ENCODE measurements around the gene NOP53.
"Not testable (repeated sequence)": the region's sequence is repeated elsewhere in the genome, so short reads cannot be mapped to it uniquely, and the experiment has no call there.

The NOP53 gene

DNA sequence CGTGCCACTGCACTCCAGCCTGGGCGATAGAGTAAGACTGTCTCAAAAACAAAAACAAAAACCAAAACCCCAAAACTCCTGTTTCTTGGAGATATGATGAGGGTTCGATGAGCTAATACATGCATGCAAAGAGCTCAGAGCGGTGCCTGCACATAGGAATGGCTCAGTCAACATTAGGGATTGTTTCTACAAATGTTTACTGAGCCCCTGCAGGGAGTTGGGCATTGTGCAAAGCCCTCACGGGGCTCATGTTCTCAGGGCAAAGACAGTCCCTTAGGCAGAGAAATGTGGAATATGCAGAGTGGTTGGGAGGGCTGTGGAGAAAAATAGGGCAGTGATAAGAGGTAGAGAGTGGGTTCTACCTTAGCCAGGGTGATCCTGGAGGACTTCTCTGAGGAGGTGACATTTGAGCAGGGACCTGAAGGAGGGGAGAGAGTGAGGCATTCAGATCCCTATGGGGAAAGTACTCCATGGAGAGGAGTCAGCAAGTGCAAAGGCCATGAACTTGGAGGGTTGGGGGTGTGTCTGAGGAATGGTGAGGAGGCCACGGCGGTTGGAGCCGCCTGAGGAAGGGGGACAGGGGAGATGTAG, 33.6 kb upstream of the NOP53 start:
- peaks cover 3% of the 10 kb centered on the region for H3K36me3 Mint-ChIP-seq (ENCODE audit: low read depth)
- peaks cover 37% of the 10 kb centered on the region for H3K27me3 Mint-ChIP-seq
- H3K4me1 Mint-ChIP-seq, result peaks cover 10% of the 10 kb centered on the region
- H3K9me3 Mint-ChIP-seq, result no peaks in the 10 kb centered on the region
- ATAC-seq, result no peak
- no peak for DNase-seq
- no peak overlapping the region for H3K27ac Mint-ChIP-seq
- no peak overlapping the region for H3K4me3 Mint-ChIP-seq

DNA sequence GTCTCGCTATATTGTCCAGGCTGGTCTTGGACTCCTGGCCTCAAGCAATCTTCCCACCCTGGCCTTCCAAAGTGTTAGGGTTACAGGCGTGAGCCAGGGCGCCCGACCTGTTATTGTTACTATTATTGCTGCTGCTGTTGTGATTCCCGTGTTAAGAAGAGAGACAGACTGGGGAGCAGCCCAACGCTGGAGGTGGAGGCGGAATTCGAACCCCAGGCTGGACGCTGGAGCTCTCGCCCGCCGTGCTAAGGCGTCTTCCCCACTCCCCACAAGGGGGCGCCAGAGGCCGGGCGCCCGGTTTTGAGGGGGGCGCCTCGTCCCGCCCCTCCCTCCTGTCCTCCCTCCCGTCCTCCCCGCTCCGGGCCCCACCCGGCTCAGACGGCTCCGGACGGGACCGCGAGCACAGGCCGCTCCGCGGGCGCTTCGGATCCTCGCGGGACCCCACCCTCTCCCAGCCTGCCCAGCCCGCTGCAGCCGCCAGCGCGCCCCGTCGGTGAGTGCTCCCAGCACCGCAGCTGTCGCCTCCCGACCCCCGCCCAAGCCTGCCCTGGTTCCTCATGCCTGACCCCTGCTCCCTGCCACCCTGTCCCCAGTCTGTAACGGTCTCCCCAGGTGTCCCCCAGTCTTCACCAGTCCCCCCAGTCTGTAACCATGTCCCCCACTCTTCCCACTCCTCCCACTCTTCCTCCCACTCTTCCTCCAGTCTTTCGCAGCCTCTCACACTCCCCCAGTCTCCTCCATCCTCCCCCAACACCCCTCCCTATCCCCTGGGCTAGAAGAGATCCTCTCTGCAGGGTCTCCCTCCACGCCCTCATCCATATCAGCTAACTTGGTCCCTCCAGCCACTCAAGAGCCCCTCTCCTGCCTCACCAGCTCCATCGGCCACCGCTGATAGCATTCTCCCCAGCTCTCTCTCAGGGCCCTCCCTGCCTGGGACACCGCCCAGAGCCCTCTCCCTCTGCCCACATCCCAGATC, 32.0 kb upstream of the NOP53 start, which contains the start of gene EHD2:
EHD2 (plus strand) TSS at position 377 of the 976 bp plus-strand sequence. CDS start 3,191 bp downstream, outside the sequence.
- H3K27ac Mint-ChIP-seq, result no peak within 1 kb of the TSS
- peak; percentile 73 for DNase-seq
- peak within 1 kb of the TSS; percentile 52 for H3K4me3 Mint-ChIP-seq
- H3K27me3 Mint-ChIP-seq, result peaks cover 36% of the 10 kb centered on the region
- peak; percentile 79 for ATAC-seq
- H3K36me3 Mint-ChIP-seq (ENCODE audit: low read depth), result peaks cover 3% of the 10 kb centered on the region
- no peaks in the 10 kb centered on the region for H3K9me3 Mint-ChIP-seq
- peaks cover 6% of the 10 kb centered on the region for H3K4me1 Mint-ChIP-seq

DNA sequence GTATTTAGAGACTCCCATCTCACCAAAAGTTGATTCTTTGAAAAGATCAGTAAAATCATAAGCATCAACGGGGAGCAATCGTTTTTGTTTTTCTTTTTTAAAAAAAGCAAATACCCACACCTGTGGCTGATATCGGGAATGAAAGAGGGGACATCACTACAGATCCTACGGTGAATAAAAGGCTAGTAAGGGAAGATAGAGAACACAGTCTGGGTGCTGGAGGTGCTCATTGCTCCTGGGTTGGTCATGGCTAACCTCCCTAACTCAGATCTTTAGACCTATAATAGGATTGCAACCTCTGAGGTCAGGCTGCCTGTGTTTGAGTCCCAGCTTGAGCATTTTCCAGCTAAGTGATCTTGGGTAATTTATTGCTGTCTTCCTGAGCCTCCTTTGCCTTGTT, 31.0 kb upstream of the NOP53 start:
- no peak for DNase-seq
- H3K4me3 Mint-ChIP-seq, result no peak overlapping the region
- peaks cover 36% of the 10 kb centered on the region for H3K27me3 Mint-ChIP-seq
- ATAC-seq, result no peak
- H3K36me3 Mint-ChIP-seq (ENCODE audit: low read depth), result peaks cover 3% of the 10 kb centered on the region
- peaks cover 6% of the 10 kb centered on the region for H3K4me1 Mint-ChIP-seq
- no peak overlapping the region for H3K27ac Mint-ChIP-seq
- no peaks in the 10 kb centered on the region for H3K9me3 Mint-ChIP-seq

DNA sequence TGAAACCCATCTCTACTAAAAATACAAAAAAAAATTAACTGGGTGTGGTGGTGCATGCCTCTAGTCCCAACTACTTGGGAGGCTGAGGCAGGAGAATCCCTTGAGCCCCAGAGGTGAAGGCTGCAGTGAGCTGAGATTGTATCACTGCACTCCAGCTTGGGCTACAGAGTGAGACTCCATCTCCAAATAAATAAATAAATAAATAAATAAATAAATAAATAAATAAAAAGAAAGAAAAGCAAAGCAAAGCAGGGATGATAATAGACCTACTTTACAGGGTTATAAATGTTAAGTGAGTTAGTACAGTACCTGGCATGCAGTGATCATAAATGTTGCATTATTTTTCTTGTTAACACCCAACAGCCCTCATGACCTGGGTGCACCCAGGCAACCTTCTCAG, 30.5 kb upstream of the NOP53 start:
- not testable (repeated sequence) for ATAC-seq; H3K4me1 Mint-ChIP-seq; H3K4me3 Mint-ChIP-seq; DNase-seq; H3K27ac Mint-ChIP-seq; H3K9me3 Mint-ChIP-seq; H3K36me3 Mint-ChIP-seq (ENCODE audit: low read depth)
- H3K27me3 Mint-ChIP-seq, result peaks cover 37% of the 10 kb centered on the region

DNA sequence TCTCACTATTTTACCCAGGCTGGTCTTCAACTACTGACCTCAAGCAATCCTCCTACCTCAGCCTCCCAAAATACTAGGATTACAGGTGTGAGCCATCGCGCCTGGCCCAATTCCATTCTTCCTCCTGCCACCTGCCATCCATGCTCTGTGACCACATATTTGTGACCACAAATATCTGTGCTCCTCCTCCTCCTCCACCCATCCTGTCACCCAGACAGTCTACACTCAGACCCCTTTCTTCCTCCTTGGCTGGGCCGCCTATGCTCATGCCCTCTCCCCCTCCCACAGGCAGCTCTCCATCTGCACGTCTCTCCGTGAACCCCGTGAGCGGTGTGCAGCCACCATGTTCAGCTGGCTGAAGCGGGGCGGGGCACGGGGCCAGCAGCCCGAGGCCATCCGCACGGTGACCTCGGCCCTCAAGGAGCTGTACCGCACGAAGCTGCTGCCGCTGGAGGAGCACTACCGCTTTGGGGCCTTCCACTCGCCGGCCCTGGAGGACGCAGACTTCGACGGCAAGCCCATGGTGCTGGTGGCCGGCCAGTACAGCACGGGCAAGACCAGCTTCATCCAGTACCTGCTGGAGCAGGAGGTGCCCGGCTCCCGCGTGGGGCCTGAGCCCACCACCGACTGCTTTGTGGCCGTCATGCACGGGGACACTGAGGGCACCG, 28.9 kb upstream of the NOP53 start:
- Mint-ChIP-seq H3K27ac (no peak overlapping the region), H3K4me3 (no peak overlapping the region), H3K27me3 (peaks cover 40% of the 10 kb centered on the region), H3K9me3 (no peaks in the 10 kb centered on the region), H3K36me3 (ENCODE audit: low read depth) (peaks cover 3% of the 10 kb centered on the region), H3K4me1 (peaks cover 6% of the 10 kb centered on the region)
- no peak for ATAC-seq
- no peak for DNase-seq

DNA sequence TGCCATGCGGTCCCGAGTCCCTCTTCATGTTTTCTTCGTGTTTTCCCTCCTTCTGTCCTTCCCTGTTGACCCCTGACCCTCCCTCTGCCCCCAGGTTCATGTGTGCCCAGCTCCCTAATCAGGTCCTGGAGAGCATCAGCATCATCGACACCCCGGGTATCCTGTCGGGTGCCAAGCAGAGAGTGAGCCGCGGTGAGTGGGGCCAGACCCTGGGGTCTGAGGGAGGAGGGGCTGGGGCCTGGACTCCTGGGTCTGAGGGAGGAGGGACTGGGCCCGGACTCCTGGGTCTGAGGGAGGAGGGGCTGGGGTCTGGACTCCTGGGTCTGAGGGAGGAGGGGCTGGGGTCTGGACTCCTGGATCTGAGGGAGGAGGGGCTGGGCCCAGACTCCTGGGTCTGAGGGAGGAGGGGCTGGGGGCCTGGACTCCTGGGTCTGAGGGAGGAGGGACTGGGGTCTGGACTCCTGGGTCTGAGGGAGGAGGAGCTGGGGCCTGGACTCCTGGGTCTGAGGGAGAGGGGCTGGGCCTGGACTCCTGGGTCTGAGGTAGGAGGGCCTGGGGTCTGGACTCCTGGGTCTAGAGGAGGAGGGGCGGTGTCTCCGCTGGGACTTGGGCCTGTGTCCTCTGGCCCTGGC, 26.8 kb upstream of the NOP53 start:
- H3K27me3 Mint-ChIP-seq, result peaks cover 34% of the 10 kb centered on the region
- not testable (repeated sequence) for H3K9me3 Mint-ChIP-seq; H3K4me1 Mint-ChIP-seq; H3K4me3 Mint-ChIP-seq; ATAC-seq; H3K36me3 Mint-ChIP-seq (ENCODE audit: low read depth); DNase-seq; H3K27ac Mint-ChIP-seq

DNA sequence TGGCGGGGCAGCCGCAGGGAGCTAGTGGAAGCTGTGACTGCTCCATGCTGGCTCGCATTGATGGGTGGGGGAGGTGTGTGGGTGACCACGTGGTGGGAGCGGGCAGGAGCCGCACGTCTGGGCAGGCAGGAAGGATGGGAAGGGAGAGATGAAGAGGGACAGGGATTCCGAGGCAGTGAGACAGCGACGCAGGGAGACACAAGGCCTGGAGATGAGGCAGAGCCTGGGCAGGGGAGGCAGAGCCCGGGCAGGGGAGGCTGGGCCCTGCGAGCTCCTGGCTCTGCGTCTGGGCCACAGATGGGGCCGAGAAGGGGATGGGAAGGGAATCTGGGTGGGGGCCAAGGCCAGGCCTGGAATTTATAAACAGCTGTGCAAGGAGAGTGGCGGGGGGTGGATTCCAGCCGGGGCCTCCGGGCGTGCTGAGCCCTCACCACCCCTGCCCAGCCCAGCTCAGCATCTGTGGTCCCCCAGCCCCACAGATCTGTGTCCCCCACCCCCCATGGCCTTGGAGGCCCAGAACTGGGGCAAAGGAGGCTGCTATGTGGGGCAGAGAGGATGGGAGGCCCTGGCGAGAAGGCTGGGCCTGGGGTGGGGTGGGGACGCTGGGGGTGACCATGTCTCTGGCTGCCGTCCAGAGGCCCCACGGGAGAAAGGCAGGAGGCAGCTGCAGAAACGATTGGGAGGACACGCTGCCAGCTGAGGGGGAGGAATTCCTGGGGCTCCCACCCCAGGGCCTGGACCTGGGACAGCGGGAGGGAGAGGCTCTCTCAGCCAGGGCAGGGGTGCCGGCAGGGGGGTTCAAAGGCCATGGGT, 26.1 kb upstream of the NOP53 start:
- Mint-ChIP-seq H3K27me3 (peaks cover 35% of the 10 kb centered on the region), H3K4me3 (no peak overlapping the region), H3K9me3 (no peaks in the 10 kb centered on the region), H3K4me1 (peaks cover 3% of the 10 kb centered on the region), H3K36me3 (ENCODE audit: low read depth) (peaks cover 3% of the 10 kb centered on the region), H3K27ac (no peak overlapping the region)
- DNase-seq, result no peak
- ATAC-seq, result no peak

DNA sequence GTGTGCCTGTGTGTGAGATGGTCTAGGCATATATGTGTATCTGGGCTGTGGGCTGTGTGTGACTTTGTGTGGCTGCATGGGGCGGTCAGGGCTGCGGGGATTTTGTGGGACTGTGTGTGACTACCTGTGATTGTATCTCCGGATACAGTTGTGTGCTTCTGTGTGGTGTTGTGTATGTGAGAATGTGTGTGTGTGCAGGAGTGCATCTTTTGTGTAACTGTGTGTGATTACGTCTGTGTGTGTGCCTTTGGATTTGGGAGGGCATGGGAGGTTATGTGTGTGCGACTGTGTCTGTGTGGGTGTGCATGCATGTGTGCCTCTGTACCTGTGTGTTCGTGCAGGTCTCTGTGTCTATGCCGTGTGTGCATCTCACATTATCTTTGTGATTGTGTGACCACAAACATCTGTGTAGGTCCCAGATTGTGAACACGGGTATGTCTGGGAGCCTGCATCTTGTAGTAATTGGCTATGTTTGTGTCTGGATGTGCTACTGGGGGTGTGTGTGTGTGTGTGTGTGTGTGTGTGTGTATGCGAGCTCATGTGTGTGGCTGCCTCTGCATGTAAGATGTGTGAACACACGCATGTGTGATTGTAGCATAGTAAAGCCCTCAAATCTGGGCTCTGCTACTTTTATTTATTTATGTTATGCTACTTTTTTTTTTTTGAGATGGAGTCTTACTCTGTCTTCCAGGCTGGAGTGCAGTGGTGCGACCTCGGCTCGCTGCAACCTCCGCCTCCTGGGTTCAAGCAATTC, 24.5 kb upstream of the NOP53 start:
- ATAC-seq, result no peak
- H3K4me3 Mint-ChIP-seq, result no peak overlapping the region
- no peak overlapping the region for H3K27ac Mint-ChIP-seq
- peaks cover 3% of the 10 kb centered on the region for H3K4me1 Mint-ChIP-seq
- no peaks in the 10 kb centered on the region for H3K9me3 Mint-ChIP-seq
- H3K27me3 Mint-ChIP-seq, result peaks cover 26% of the 10 kb centered on the region
- no peaks in the 10 kb centered on the region for H3K36me3 Mint-ChIP-seq (ENCODE audit: low read depth)
- no peak for DNase-seq

DNA sequence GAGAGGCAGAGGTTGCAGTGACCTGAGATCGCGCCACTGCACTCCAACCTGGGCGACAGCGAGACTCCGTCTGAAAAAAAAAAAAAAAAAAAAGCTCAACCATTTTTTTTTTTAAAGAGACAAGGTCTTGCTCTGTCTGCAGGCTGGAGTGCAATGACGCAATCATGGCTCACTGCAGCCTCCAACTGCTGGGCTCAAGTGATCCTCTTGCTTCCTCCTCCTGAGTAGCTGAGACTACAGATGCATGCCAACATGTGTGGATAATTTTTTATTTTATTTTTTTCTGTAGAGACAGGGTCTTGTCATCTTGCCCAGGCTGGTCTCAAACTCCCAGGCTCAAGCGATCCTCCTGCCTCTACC, 21.8 kb upstream of the NOP53 start:
- H3K9me3 Mint-ChIP-seq, result no peaks in the 10 kb centered on the region
- no peak overlapping the region for H3K4me3 Mint-ChIP-seq
- peaks cover 30% of the 10 kb centered on the region for H3K27me3 Mint-ChIP-seq
- H3K36me3 Mint-ChIP-seq (ENCODE audit: low read depth), result no peaks in the 10 kb centered on the region
- ATAC-seq (peak; percentile 33), DNase-seq (no peak)
- no peak overlapping the region for H3K27ac Mint-ChIP-seq
- H3K4me1 Mint-ChIP-seq, result peaks cover 3% of the 10 kb centered on the region

DNA sequence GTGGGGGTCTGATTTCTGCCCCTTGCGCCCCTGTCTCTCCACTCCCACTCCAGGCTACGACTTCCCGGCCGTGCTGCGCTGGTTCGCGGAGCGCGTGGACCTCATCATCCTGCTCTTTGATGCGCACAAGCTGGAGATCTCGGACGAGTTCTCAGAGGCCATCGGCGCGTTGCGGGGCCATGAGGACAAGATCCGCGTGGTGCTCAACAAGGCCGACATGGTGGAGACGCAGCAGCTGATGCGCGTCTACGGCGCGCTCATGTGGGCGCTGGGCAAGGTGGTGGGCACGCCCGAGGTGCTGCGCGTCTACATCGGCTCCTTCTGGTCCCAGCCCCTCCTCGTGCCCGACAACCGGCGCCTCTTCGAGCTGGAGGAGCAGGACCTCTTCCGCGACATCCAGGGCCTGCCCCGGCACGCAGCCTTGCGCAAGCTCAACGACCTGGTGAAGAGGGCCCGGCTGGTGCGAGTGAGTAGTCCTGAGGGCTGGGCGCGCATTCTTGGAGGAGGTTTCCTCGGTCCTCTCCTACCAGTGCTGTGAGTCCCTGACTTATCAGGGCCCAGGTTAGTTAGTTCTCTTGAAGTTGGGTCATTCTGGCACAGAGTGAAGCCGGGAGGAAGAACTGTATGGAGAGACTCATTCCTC, 19.5 kb upstream of the NOP53 start:
- DNase-seq (no peak), ATAC-seq (no peak)
- H3K9me3 Mint-ChIP-seq, result no peaks in the 10 kb centered on the region
- no peak overlapping the region for H3K4me3 Mint-ChIP-seq
- no peaks in the 10 kb centered on the region for H3K36me3 Mint-ChIP-seq (ENCODE audit: low read depth)
- H3K27me3 Mint-ChIP-seq, result peaks cover 41% of the 10 kb centered on the region
- H3K27ac Mint-ChIP-seq, result no peak overlapping the region
- peaks cover 19% of the 10 kb centered on the region for H3K4me1 Mint-ChIP-seq

DNA sequence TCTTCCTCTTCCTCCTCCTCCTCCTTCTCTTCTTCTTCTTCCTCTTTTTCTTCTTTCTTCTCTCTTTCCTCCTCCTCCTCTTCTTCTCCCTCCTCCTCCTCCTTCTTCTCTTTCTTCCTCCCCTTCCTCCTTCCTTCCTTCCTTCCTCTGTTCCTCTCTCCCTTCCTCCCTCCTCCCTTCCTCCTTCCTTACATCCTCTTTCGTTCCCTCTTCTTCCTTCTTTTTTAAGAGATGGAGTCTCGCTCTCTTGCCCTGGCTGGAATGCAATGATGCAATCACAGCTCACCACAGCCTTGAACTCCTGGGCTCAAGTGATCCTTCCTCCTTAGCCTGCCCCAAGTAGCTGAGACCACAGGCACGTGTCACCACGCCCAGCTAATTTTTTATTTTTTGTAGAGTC, 18.9 kb upstream of the NOP53 start:
- Mint-ChIP-seq H3K27me3 (peaks cover 43% of the 10 kb centered on the region), H3K9me3 (no peaks in the 10 kb centered on the region), H3K27ac (no peak overlapping the region), H3K36me3 (ENCODE audit: low read depth) (no peaks in the 10 kb centered on the region), H3K4me1 (peaks cover 19% of the 10 kb centered on the region), H3K4me3 (no peak overlapping the region)
- DNase-seq (no peak), ATAC-seq (no peak)

DNA sequence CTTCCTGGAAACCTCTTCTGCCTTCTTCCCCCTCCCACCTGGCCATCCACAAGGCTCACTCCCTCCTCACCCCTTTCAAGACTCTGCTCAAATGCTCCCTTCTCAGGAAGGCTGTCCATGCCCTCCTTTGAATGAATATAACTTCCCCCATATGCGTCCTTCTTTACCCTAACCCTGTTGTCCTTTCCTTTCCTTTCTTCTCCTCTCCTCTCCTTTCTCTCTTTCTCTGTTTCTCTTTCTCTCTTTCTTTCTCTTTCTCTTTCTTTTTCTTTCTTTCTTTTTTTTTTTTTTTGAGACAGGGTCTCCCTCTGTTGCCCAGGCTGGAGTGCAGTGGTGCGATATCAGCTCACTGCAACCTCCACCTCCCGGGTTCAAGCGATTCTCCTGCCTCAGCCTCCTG, 17.1 kb upstream of the NOP53 start:
- not testable (repeated sequence) for H3K27ac Mint-ChIP-seq; DNase-seq; H3K36me3 Mint-ChIP-seq (ENCODE audit: low read depth); H3K4me3 Mint-ChIP-seq; H3K9me3 Mint-ChIP-seq; ATAC-seq
- Mint-ChIP-seq H3K4me1 (peaks cover 16% of the 10 kb centered on the region), H3K27me3 (peaks cover 42% of the 10 kb centered on the region)

DNA sequence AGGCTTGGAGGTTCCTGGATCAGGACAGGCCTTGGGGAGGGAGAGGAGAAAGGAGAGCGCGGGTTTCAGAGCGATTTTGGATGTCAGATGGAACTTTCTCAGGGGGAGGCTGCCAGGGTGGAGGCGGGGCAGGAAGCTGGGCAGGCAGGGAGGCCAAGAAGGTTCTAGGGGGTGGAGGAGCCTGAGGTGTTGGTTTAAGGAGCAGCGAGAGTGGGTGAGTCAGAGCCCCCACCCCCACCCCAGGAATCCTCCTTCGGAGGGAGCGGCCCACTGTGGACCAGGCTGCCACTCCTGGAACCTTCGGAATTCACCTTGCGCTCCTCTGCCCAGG, 15.9 kb upstream of the NOP53 start:
- H3K36me3 Mint-ChIP-seq (ENCODE audit: low read depth), result no peaks in the 10 kb centered on the region
- peak overlapping the region; percentile 63 for H3K4me3 Mint-ChIP-seq
- peak; percentile 38 for DNase-seq
- H3K27ac Mint-ChIP-seq, result no peak overlapping the region
- H3K27me3 Mint-ChIP-seq, result peaks cover 37% of the 10 kb centered on the region
- H3K9me3 Mint-ChIP-seq, result no peaks in the 10 kb centered on the region
- H3K4me1 Mint-ChIP-seq, result peaks cover 16% of the 10 kb centered on the region
- peak; percentile 67 for ATAC-seq

Data from activated naive CD8-positive, alpha-beta T cell treated with anti-CD3 and anti-CD28 coated beads, Interleukin-2, amount 50 U/mL, for 24 hours (primary cell).